ENCODE data around the gene TRIM59.

TRIM59 gene

GRCh38 chr3:160444411-160444810 lies 5.2 kb downstream of the TRIM59 start:
- no peak for TF ChIP-seq CTCF (IDR thresholded peaks at IDR 0.05; ENCODE audit: insufficient read depth, low read depth, low read length, missing control alignments)
- no peak overlapping the region for H3K4me3 ChIP-seq (ENCODE audit: low read depth, low read length)
- DNase-seq (ENCODE audit: low read depth) = no peak

GRCh38 chr3:160440687-160441086 lies 8.9 kb downstream of the TRIM59 start:
- no peak for TF ChIP-seq CTCF (IDR thresholded peaks at IDR 0.05; ENCODE audit: insufficient read depth, low read depth, low read length, missing control alignments)
- no peak overlapping the region for H3K4me3 ChIP-seq (ENCODE audit: low read depth, low read length)
- DNase-seq (ENCODE audit: low read depth) = no peak

GRCh38 chr3:160437083-160437455 lies 12.5 kb downstream of the TRIM59 start:
- no peak for DNase-seq (ENCODE audit: low read depth)
- TF ChIP-seq CTCF (IDR thresholded peaks at IDR 0.05; ENCODE audit: insufficient read depth, low read depth, low read length, missing control alignments) = no peak
- H3K4me3 ChIP-seq (ENCODE audit: low read depth, low read length) = no peak overlapping the region

GRCh38 chr3:160435747-160436146 lies 13.8 kb downstream of the TRIM59 start:
- no peak for TF ChIP-seq CTCF (IDR thresholded peaks at IDR 0.05; ENCODE audit: insufficient read depth, low read depth, low read length, missing control alignments)
- DNase-seq (ENCODE audit: low read depth) = no peak
- no peak overlapping the region for H3K4me3 ChIP-seq (ENCODE audit: low read depth, low read length)

GRCh38 chr3:160435095-160435494 lies 14.5 kb downstream of the TRIM59 start:
- no peak for TF ChIP-seq CTCF (IDR thresholded peaks at IDR 0.05; ENCODE audit: insufficient read depth, low read depth, low read length, missing control alignments)
- no peak overlapping the region for H3K4me3 ChIP-seq (ENCODE audit: low read depth, low read length)
- no peak for DNase-seq (ENCODE audit: low read depth)

- DNase-seq (ENCODE audit: low read depth) = no peak
- no peak overlapping the region for H3K4me3 ChIP-seq (ENCODE audit: low read depth, low read length)
- TF ChIP-seq CTCF (IDR thresholded peaks at IDR 0.05; ENCODE audit: insufficient read depth, low read depth, low read length, missing control alignments) = no peak
These were observed 15.5 kb downstream of the TRIM59 start for GRCh38 chr3:160434071-160434470.

GRCh38 chr3:160427832-160428424 lies 21.7 kb downstream of the TRIM59 start:
- no peak overlapping the region for H3K4me3 ChIP-seq (ENCODE audit: low read depth, low read length)
- TF ChIP-seq CTCF (IDR thresholded peaks at IDR 0.05; ENCODE audit: insufficient read depth, low read depth, low read length, missing control alignments) = no peak
- DNase-seq (ENCODE audit: low read depth) = no peak

All from GM12865 (cell line).